ENCODE results near the gene RASGRP2. TPM values are rescaled to one million over a fixed set of nuclear protein-coding genes. Genes with fewer than 3 reads are reported as not detected.
A peak's percentile ranks its signal among the peaks of the same experiment; 100 is the strongest.

Gene RASGRP2
- polyA plus RNA-seq, 1 donor: 42.1 TPM

GRCh38 chr11:64771861-64772260, 27.9 kb upstream of the RASGRP2 start:
- DNase-seq (ENCODE audit: low read depth): no peak

GRCh38 chr11:64770120-64770519, 26.2 kb upstream of the RASGRP2 start:
- no peak for DNase-seq (ENCODE audit: low read depth)

GRCh38 chr11:64769283-64769682, 25.3 kb upstream of the RASGRP2 start:
- DNase-seq (ENCODE audit: low read depth): no peak

- no peak for DNase-seq (ENCODE audit: low read depth)
Observed at GRCh38 chr11:64768300-64768694, 24.4 kb upstream of the RASGRP2 start.

- no peak for DNase-seq (ENCODE audit: low read depth)
Observed at GRCh38 chr11:64767344-64768299, 23.7 kb upstream of the RASGRP2 start.

- DNase-seq (ENCODE audit: low read depth): no peak
Observed at GRCh38 chr11:64766881-64767280, 22.9 kb upstream of the RASGRP2 start.

- no peak for DNase-seq (ENCODE audit: low read depth)
Observed at GRCh38 chr11:64765851-64766665, 22.1 kb upstream of the RASGRP2 start.

- no peak for DNase-seq (ENCODE audit: low read depth)
Observed at GRCh38 chr11:64765291-64765850, 21.4 kb upstream of the RASGRP2 start.

- no peak for DNase-seq (ENCODE audit: low read depth)
Observed at GRCh38 chr11:64764753-64765152, 20.8 kb upstream of the RASGRP2 start.

- DNase-seq (ENCODE audit: low read depth): no peak
Observed at GRCh38 chr11:64764040-64764611, 20.2 kb upstream of the RASGRP2 start.

- no peak for DNase-seq (ENCODE audit: low read depth)
Observed at GRCh38 chr11:64763526-64764039, 19.6 kb upstream of the RASGRP2 start.

GRCh38 chr11:64762674-64763525, 19.0 kb upstream of the RASGRP2 start:
- no peak for DNase-seq (ENCODE audit: low read depth)

- DNase-seq (ENCODE audit: low read depth): no peak
Observed at GRCh38 chr11:64762277-64762673, 18.3 kb upstream of the RASGRP2 start.

- no peak for DNase-seq (ENCODE audit: low read depth)
Observed at GRCh38 chr11:64760759-64761420, 16.9 kb upstream of the RASGRP2 start.

GRCh38 chr11:64759722-64760719, 16.1 kb upstream of the RASGRP2 start, which contains the start of gene PYGM:
Gene PYGM, minus strand, starts transcription at chr11:64759974. Its CDS starts 76 bp downstream, at chr11:64759898.
- DNase-seq (ENCODE audit: low read depth): peak; percentile 62

GRCh38 chr11:64759131-64759721, 15.3 kb upstream of the RASGRP2 start:
- DNase-seq (ENCODE audit: low read depth): no peak

GRCh38 chr11:64758330-64759079, 14.6 kb upstream of the RASGRP2 start:
- DNase-seq (ENCODE audit: low read depth): no peak

All from forelimb muscle (tissue), 1 donor.